Astrocyte (in vitro differentiated cells and primary cell): Measurements from ENCODE around the gene HS6ST1.

Experiments used
- CTCF ChIP-seq: IDR thresholded peaks from 2 replicates; pipeline ENCODE4 v1.5.1; 2011; ENCODE audit warnings: low read depth, mild to moderate bottlenecking, inconsistent platforms, low read length, moderate library complexity; ENCODE audit not compliant: insufficient read depth
- EZH2 ChIP-seq: IDR thresholded peaks from 2 replicates; pipeline ENCODE4 v1.6.1; 2012; ENCODE audit warnings: mild to moderate bottlenecking, low read length, inconsistent platforms; ENCODE audit not compliant: insufficient read depth

GRCh38 chr2:128324008-128324896 is 5.6 kb upstream of the HS6ST1 start:
- TF ChIP-seq CTCF (no peak), EZH2 (no peak)
